Neutrophil (primary cell): ENCODE results near the gene CAMTA1.

Experiments used
- H3K27ac ChIP-seq: fragments of 200-600 bp; sonication (generic); 2 replicates; pipeline ENCODE4 v1.5.1; 2016; ENCODE audit warnings: mild to moderate bottlenecking, moderate library complexity
- H3K27me3 ChIP-seq: fragments of 200-600 bp; sonication (generic); 2 replicates; pipeline ENCODE4 v1.6.0; 2016; ENCODE audit warnings: mild to moderate bottlenecking
- H3K36me3 ChIP-seq: fragments of 200-600 bp; sonication (generic); 2 replicates; pipeline ENCODE4 v1.5.1; 2017
- H3K4me1 ChIP-seq, 2 experiments: fragments of 200-600 bp in 1 of 2; sonication (generic) in 1 of 2; 1 replicate in 1 of 2; 2 replicates in 1 of 2; pipeline versions ENCODE4 v1.5.1 to v1.6.1; 2013 to 2016; ENCODE audit warnings: low read depth in 1 of 2, low read length in 1 of 2, mild to moderate bottlenecking in 1 of 2, moderate library complexity in 1 of 2; ENCODE audit not compliant: control insufficient read depth in 1 of 2, insufficient read depth in 1 of 2
- H3K4me3 ChIP-seq, 2 experiments: fragments of 200-600 bp in 1 of 2; sonication (generic) in 1 of 2; 1 replicate in 1 of 2; 2 replicates in 1 of 2; pipeline ENCODE4 v1.5.1; 2013 to 2016; ENCODE audit warnings: low read depth in 1 of 2, low read length in 1 of 2, mild to moderate bottlenecking in 1 of 2, moderate library complexity in 1 of 2
- H3K9me3 ChIP-seq: fragments of 200-600 bp; sonication (generic); 2 replicates; pipeline ENCODE4 v1.5.1; 2016
- TF ChIP-seq, protein P1 (sequence below): fragments of 200-600 bp; sonication (generic); IDR thresholded peaks from 2 replicates; pipeline ENCODE4 v1.5.1; 2016; ENCODE audit warnings: antibody characterized with exemption

Gene CAMTA1

DNA sequence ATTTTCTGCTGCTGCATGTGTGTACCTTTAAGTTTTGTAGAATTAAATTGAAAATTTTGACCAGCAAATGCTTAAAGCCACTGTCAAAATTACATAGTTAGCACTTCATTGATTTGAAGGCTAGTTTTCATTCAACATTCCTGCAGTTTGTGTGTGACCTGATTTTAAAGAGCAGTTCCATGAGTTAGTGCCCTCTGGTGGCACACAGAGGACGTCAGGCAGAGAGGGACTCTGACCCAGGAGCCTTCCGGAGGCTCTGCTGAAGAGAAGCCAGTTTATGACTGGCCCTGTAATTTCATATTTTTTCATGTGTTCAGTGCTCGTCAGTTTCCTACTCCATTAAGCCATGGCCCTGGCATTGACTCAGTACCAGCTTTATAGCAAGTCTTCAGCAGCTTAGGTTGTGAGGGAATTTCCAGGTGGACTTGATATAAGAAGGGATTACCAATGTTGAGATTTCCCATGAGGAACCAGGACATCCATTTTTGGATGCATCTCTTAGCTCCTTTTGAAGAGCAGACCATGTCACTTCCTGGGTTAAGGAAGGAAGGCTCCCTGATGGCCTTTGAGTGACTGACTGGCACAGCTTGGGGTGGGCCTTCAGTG is 104.7 kb downstream of the CAMTA1 start:
- no peaks in the 10 kb centered on the region for H3K36me3 ChIP-seq
- no peaks in the 10 kb centered on the region for H3K9me3 ChIP-seq
- TF ChIP-seq, protein P1, sequence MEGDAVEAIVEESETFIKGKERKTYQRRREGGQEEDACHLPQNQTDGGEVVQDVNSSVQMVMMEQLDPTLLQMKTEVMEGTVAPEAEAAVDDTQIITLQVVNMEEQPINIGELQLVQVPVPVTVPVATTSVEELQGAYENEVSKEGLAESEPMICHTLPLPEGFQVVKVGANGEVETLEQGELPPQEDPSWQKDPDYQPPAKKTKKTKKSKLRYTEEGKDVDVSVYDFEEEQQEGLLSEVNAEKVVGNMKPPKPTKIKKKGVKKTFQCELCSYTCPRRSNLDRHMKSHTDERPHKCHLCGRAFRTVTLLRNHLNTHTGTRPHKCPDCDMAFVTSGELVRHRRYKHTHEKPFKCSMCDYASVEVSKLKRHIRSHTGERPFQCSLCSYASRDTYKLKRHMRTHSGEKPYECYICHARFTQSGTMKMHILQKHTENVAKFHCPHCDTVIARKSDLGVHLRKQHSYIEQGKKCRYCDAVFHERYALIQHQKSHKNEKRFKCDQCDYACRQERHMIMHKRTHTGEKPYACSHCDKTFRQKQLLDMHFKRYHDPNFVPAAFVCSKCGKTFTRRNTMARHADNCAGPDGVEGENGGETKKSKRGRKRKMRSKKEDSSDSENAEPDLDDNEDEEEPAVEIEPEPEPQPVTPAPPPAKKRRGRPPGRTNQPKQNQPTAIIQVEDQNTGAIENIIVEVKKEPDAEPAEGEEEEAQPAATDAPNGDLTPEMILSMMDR = no peak
- no peak overlapping the region for H3K4me3 ChIP-seq
- H3K4me1 ChIP-seq = no peaks in the 10 kb centered on the region
- H3K27ac ChIP-seq = no peak overlapping the region
- H3K27me3 ChIP-seq = no peaks in the 10 kb centered on the region

DNA sequence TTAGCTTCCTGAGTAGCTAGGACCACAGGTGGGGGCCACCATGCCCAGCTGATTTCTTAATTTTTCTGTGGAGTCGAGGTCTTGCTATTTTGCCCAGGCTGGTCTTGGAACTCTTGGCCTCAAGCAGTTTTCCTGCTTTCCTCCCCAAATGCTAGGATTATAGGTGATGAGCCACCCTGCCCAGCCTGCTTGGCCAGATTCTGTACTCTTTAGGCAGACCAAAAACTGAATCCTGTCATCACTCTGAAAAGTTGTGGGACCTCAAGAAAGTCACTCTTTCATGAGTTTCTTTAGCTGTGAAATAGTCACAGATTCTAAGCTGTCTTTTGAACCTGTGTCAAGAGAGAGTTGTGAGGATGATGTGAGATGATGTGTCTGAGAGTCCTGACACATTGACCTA is 105.4 kb downstream of the CAMTA1 start:
- H3K4me1 ChIP-seq = no peaks in the 10 kb centered on the region
- H3K27ac ChIP-seq = no peak overlapping the region
- H3K9me3 ChIP-seq = no peaks in the 10 kb centered on the region
- TF ChIP-seq, protein P1 = no peak
- H3K36me3 ChIP-seq = no peaks in the 10 kb centered on the region
- H3K27me3 ChIP-seq = no peaks in the 10 kb centered on the region
- H3K4me3 ChIP-seq = no peak overlapping the region

DNA sequence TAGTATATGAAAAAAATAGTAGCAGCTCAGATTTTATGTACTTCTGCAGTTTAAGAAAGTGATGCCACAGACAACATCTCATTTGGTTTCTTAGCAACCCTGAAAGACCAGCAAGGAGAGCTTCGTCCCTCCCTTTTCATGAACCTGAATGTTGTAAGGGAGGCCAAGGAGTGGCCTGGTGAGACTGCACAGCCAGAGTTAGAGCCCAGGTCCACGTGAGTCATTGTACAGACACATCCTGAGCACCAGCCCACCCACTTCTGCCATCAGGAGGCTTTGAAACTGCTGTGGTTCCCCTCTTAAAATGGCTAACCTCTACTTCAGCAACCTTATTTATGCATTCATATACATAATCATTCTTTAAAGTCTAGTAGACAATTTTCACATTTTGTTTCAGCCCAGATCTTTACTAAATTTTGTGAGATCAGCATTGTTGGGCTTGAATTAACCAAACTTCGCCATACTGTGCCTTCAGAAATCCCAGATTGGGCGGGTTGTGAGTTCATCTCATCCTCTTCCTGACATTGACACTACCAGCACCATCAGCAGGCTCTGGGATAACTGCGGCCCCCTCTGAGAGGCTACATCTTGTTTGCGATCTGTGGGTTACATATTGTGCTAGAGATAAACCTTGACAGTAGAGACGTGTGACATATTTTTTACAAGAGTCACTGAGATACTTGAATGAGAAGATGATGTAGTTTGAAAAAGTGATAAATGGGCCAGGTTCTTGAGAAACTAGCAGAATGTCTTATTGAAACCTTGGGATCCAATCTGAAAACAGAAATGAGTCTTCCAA is 106.7 kb downstream of the CAMTA1 start:
- TF ChIP-seq, protein P1 = no peak
- Histone ChIP-seq H3K36me3 (no peaks in the 10 kb centered on the region), H3K27me3 (no peaks in the 10 kb centered on the region), H3K4me1 (no peaks in the 10 kb centered on the region), H3K27ac (no peak overlapping the region), H3K9me3 (no peaks in the 10 kb centered on the region), H3K4me3 (no peak overlapping the region)

GRCh38 chr1:6893388-6893787 is 108.1 kb downstream of the CAMTA1 start:
- H3K27ac ChIP-seq = no peak overlapping the region
- H3K4me1 ChIP-seq = no peaks in the 10 kb centered on the region
- H3K36me3 ChIP-seq = no peaks in the 10 kb centered on the region
- no peaks in the 10 kb centered on the region for H3K9me3 ChIP-seq
- TF ChIP-seq, protein P1 = no peak
- no peak overlapping the region for H3K4me3 ChIP-seq
- no peaks in the 10 kb centered on the region for H3K27me3 ChIP-seq

DNA sequence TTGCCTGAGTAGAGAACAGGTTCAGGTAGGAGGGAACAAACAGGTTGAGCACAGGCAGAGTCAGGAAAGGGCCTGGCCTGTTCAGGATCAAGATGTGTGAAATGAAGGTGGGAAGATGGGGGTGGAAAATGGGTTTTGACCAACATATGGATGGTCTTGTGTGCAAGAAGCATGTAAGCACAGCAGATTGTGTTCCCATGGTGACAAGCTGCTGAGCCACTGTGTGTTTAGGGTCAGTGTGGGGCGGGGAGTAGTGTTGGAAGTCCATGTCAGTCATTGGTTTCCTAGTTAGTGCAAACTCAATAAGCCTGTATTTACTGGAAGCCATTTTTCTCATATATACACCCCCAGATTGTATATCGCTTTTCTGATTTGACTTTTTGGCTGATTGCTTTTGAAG is 111.9 kb downstream of the CAMTA1 start:
- Histone ChIP-seq H3K36me3 (no peaks in the 10 kb centered on the region), H3K27ac (no peak overlapping the region), H3K27me3 (no peaks in the 10 kb centered on the region), H3K4me1 (no peaks in the 10 kb centered on the region), H3K4me3 (no peak overlapping the region), H3K9me3 (no peaks in the 10 kb centered on the region)
- TF ChIP-seq, protein P1 = no peak
